Mesothelial cell of epicardium (in vitro differentiated cells): ENCODE measurements around the gene COMMD8. TPM values are rescaled to one million over a fixed set of nuclear protein-coding genes. Genes with fewer than 3 reads are reported as not detected.
"Not testable (repeated sequence)": the region's sequence is repeated elsewhere in the genome, so short reads cannot be mapped to it uniquely, and the experiment has no call there.

Source experiments
- DNase-seq, 2 experiments: peaks; one replicate each; pipeline ENCODE4 v3.0.0; 2021; ENCODE audit warnings: low spot score in 2 of 2; ENCODE audit not compliant: unreplicated experiment in 2 of 2
- H3K27ac Mint-ChIP-seq: 2 replicates; pipeline ENCODE4 v1.8.0; 2021; ENCODE audit warnings: mixed read lengths
- H3K27me3 Mint-ChIP-seq: 2 replicates; pipeline ENCODE4 v1.8.0; 2021; ENCODE audit warnings: low read depth, mixed read lengths
- H3K36me3 Mint-ChIP-seq: 2 replicates; pipeline ENCODE4 v1.8.0; 2021; ENCODE audit warnings: mixed read lengths
- H3K4me1 Mint-ChIP-seq: 2 replicates; pipeline ENCODE4 v1.8.0; 2021; ENCODE audit warnings: mixed read lengths
- H3K4me3 Mint-ChIP-seq: 2 replicates; pipeline ENCODE4 v1.8.0; 2021; ENCODE audit warnings: mild to moderate bottlenecking, moderate library complexity, mixed read lengths
- H3K9me3 Mint-ChIP-seq: 2 replicates; pipeline ENCODE4 v1.8.0; 2021; ENCODE audit warnings: mixed read lengths
- total RNA-seq: library from RNA; stranded (reverse); gene quantifications from 3 replicates; pipeline ENCODE4 v1.2.1, GENCODE V29; 2021
- TF ChIP-seq, protein P1 (sequence below): fragments of 200-600 bp; sonication (generic); IDR thresholded peaks from one replicate; pipeline ENCODE4 v1.5.0; 2021; ENCODE audit warnings: antibody characterized with exemption; ENCODE audit not compliant: unreplicated experiment

Gene COMMD8
- total RNA-seq, 1 donor from 2014 or later: 10.0 TPM

DNA sequence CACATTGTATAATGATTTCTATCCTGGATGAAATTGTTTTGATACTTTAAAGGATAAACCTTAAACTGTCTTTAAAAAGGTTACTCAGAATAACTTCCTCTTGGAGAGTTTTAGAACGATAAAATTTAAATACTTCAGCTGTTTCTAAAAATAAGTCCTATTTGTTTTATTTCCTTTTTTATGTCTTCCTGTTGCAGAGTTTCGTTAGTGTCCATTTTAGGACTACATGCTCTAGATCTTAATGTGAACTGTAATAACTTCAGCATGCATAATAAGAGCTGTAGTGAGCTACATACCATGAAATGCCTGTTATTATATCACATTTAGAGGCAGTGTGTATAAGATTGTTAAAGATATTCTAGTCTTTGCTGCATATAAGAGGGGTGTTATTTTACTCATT lies 36.2 kb upstream of the COMMD8 start:
- Mint-ChIP-seq H3K27me3 (no peaks in the 10 kb centered on the region), H3K36me3 (peaks cover 5% of the 10 kb centered on the region), H3K27ac (no peak overlapping the region), H3K4me3 (no peak overlapping the region), H3K9me3 (no peaks in the 10 kb centered on the region), H3K4me1 (no peaks in the 10 kb centered on the region)
- DNase-seq: no peak
- TF ChIP-seq, protein P1, sequence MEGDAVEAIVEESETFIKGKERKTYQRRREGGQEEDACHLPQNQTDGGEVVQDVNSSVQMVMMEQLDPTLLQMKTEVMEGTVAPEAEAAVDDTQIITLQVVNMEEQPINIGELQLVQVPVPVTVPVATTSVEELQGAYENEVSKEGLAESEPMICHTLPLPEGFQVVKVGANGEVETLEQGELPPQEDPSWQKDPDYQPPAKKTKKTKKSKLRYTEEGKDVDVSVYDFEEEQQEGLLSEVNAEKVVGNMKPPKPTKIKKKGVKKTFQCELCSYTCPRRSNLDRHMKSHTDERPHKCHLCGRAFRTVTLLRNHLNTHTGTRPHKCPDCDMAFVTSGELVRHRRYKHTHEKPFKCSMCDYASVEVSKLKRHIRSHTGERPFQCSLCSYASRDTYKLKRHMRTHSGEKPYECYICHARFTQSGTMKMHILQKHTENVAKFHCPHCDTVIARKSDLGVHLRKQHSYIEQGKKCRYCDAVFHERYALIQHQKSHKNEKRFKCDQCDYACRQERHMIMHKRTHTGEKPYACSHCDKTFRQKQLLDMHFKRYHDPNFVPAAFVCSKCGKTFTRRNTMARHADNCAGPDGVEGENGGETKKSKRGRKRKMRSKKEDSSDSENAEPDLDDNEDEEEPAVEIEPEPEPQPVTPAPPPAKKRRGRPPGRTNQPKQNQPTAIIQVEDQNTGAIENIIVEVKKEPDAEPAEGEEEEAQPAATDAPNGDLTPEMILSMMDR: no peak

DNA sequence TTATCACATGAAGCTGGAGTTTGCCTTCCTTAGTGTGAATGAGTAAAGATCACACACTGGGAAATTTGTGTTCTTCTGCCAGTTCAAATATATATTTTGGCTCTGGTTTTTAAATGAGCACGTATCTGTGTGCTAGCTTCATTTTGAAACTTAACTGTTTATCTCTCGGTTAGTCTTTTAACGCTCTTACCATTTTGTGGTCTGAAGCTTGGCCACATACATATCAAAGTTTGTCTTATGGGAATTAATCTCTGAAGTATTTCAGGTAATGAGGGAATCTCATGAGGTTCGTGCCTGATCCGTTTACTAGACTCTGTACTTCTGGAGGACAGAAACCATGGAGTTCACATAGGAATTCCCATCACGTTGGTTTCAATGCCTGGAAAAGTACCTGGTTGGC lies 35.4 kb upstream of the COMMD8 start:
- peaks cover 6% of the 10 kb centered on the region for H3K4me1 Mint-ChIP-seq
- H3K27me3 Mint-ChIP-seq: no peaks in the 10 kb centered on the region
- H3K4me3 Mint-ChIP-seq: no peak overlapping the region
- TF ChIP-seq, protein P1: no peak
- H3K9me3 Mint-ChIP-seq: no peaks in the 10 kb centered on the region
- H3K27ac Mint-ChIP-seq: no peak overlapping the region
- H3K36me3 Mint-ChIP-seq: peaks cover 3% of the 10 kb centered on the region
- DNase-seq: no peak

DNA sequence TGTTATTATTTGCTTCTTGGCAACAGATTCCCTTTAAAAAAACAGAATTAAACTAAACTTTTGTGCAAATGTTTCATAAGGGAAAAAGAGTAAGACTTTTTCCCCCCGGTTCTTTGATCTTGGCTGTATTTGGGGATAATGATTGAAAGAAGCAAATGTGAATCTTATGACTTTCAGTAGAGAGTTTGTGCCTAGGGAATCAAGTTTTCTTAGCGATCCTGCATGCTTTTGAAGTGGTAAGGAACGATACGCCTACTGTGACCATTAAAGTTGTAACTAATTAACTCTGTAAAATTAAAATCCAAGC lies 30.6 kb upstream of the COMMD8 start:
- peak overlapping the region; percentile 59 for H3K27ac Mint-ChIP-seq
- H3K9me3 Mint-ChIP-seq: peaks cover under 1% of the 10 kb centered on the region
- DNase-seq: no peak
- H3K27me3 Mint-ChIP-seq: no peaks in the 10 kb centered on the region
- no peak overlapping the region for H3K4me3 Mint-ChIP-seq
- TF ChIP-seq, protein P1: no peak
- peaks cover 28% of the 10 kb centered on the region for H3K4me1 Mint-ChIP-seq
- H3K36me3 Mint-ChIP-seq: peaks cover 2% of the 10 kb centered on the region

DNA sequence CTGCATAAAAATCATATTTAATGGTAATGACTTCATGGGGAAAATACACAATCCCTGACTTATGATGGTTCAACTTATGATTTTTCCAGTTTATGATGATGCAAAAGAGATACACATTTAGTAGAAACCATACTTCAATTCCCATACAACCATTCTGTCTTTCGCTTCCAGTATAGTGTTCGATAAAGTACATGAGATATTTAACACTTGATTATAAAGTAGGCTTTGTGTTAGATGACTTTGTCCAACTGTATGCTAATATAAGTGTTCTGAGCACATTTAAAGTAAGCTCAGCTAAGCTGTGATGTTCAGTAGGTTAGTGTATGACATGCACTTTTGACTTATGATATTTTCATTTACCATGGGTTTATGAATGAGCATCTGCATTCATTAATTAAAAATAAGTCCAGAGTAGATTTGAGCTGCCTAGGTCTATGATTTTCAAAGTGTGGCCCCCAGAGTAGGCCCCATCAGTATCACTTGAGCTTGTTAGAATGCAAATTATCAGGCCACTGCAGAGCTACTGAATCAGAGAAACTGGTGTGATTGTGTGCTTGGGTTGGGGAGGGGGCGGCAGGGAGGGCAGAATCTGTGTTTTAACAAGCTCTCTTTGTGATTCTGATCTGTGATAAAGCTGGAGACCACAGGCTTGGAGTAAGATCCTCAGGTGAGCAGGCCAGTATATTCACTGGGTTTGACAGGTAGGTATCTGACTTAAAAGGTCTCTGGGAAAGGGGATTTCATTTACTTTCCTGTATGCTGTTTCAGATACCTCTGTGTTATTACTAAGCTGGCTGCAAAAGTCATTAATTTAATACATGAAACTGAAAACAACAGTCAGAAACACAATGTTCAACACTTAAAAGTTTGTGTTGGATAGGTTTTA lies 30.0 kb upstream of the COMMD8 start:
- Mint-ChIP-seq H3K27ac (peak overlapping the region; percentile 59), H3K4me1 (peaks cover 28% of the 10 kb centered on the region), H3K4me3 (no peak overlapping the region), H3K27me3 (no peaks in the 10 kb centered on the region), H3K9me3 (peaks cover 5% of the 10 kb centered on the region), H3K36me3 (peaks cover 7% of the 10 kb centered on the region)
- DNase-seq: no peak
- TF ChIP-seq, protein P1: no peak

DNA sequence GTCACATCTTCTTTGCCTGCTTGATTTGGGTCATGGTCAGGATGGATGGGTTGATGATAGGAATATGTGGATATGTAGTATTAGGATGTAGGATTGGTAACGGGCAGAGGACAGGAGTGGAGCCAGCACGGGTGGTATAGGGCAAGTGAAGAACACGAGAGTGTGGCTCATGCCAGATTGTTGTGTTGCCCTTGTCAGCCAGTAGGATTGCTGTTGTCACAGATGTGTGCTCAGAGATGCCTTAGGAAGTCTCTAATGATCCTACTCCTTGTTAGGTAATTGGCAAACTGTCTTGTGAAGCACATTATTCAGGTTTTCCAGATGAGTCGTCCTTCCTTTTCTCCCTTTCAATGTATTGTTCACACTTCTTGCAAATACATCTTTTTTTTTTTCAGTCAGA lies 27.0 kb upstream of the COMMD8 start:
- Mint-ChIP-seq H3K36me3 (peaks cover 5% of the 10 kb centered on the region), H3K27me3 (no peaks in the 10 kb centered on the region), H3K9me3 (peaks cover 5% of the 10 kb centered on the region), H3K4me3 (no peak overlapping the region), H3K27ac (no peak overlapping the region), H3K4me1 (peaks cover 34% of the 10 kb centered on the region)
- TF ChIP-seq, protein P1: no peak
- no peak for DNase-seq

DNA sequence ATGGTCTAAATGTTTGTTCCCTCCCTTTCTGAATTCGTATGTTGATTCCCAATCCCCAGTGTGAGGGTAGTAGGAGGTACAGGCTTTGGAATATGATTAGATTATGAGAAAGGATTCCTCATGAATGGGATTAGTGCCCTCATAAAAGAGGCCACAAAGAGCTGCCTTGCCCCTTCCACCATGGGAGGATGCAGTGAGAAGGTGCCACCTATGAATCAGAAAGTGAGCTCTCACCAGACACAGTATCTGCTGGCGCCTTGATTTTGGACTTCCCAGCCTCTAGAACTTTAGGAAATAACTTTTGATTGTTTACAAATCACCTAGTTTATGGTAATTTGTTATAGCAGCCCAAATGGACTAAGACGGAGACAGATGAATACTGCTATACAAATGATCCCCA lies 25.2 kb upstream of the COMMD8 start:
- H3K4me3 Mint-ChIP-seq: no peak overlapping the region
- no peak overlapping the region for H3K27ac Mint-ChIP-seq
- H3K36me3 Mint-ChIP-seq: peaks cover 5% of the 10 kb centered on the region
- TF ChIP-seq, protein P1: no peak
- no peak for DNase-seq
- peaks cover 5% of the 10 kb centered on the region for H3K9me3 Mint-ChIP-seq
- H3K4me1 Mint-ChIP-seq: peaks cover 37% of the 10 kb centered on the region
- no peaks in the 10 kb centered on the region for H3K27me3 Mint-ChIP-seq

DNA sequence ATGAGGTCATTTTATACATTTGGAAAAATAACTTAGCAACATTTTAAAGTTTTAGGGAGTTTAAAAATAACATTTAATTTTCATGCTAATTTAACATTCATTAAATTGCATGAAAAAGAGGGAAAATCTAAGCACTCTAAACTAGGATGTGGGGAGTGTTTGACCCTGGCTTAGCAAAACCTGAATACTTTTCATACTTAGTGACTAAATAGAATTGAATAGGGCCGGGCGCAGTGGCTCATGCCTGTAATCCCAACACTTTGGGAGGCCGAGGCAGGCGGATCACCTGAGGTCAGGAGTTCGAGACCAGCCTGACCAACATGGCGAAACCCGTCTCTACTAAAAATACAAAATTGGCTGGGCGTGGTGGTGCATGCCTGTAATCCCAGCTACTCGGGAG lies 23.2 kb upstream of the COMMD8 start:
- H3K27me3 Mint-ChIP-seq, H3K27ac Mint-ChIP-seq, H3K36me3 Mint-ChIP-seq, DNase-seq, H3K9me3 Mint-ChIP-seq: not testable (repeated sequence)
- peak overlapping the region; percentile 96 for H3K4me3 Mint-ChIP-seq
- peaks cover 24% of the 10 kb centered on the region for H3K4me1 Mint-ChIP-seq
